ENCODE data around the gene OAF. TPM values are rescaled to one million over a fixed set of nuclear protein-coding genes. Genes with fewer than 3 reads are reported as not detected.

OAF gene
- total RNA-seq: 1 to 10 TPM in 1 of 2 experiments, under 1 TPM in 1; 0.90 to 1.2 TPM

DNA sequence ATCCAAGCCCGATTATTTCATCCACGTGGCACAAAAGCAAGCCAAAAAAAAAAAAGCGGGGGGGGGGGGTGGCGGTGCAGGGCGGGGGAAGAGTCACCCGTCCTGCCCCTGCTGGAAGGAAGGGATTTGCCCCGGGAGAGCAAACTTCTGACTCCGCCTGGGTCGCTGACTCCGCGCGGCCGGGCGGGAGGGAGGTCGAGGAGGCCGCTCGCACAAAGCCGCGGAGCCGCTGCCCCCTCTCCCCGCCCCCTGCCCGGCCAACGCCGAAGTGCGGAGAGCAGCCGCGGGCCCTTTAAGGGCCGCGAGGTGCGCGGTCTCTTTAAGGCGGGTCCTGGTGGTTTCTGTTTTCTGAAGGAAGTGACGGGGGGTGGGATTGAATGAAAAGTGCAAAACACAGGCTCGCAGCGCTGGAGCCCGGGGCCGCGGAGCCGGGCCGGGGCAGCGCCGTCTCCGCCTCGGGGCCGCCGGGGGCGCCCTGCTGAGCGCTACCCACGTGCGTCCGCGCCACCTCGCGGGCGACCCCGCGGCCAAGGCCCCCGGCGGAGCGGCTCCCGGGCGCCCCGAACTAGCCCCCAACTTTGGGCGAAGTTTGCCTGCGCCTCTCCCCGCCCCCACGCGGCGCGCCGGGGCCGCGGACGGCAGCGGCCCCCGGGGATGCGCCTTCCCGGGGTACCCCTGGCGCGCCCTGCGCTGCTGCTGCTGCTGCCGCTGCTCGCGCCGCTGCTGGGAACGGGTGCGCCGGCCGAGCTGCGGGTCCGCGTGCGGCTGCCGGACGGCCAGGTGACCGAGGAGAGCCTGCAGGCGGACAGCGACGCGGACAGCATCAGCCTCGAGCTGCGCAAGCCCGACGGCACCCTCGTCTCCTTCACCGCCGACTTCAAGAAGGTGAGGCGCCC lies at the start of gene OAF:
OAF (plus strand) TSS at position 407 of the 896 bp plus-strand sequence; CDS start at position 655, 248 bp downstream.
- Mint-ChIP-seq H3K4me1 (ENCODE audit: low read depth) (peaks cover 11% of the 10 kb centered on the region), H3K36me3 (no peaks in the 10 kb centered on the region), H3K27ac (no peak within 1 kb of the TSS), H3K9me3 (no peaks in the 10 kb centered on the region), H3K27me3 (peaks cover 28% of the 10 kb centered on the region), H3K4me3 (peak within 1 kb of the TSS; percentile 72)
- peak; percentile 56 for DNase-seq
- ChIA-PET POLR2A (no interaction called here), CTCF (no interaction called here)
- intact Hi-C loops (cut with micrococcal nuclease): loop anchor here (1.0 kb wide), 1 partner anchor 42 kb away; no protein-coding TSS in a partner anchor

GRCh38 chr11:120167659-120168058 lies 43.2 kb upstream of the OAF start:
- Mint-ChIP-seq H3K27me3 (peaks cover 62% of the 10 kb centered on the region), H3K9me3 (no peaks in the 10 kb centered on the region), H3K4me3 (no peak overlapping the region), H3K4me1 (ENCODE audit: low read depth) (peaks cover 7% of the 10 kb centered on the region), H3K27ac (no peak overlapping the region), H3K36me3 (no peaks in the 10 kb centered on the region)
- DNase-seq: no peak
- POLR2A ChIA-PET: no interaction called here
- CTCF ChIA-PET: interaction anchor here (1.5 to 8.6 kb wide), 2 partner anchors 10 to 134 kb away, joined by 11 to 66 read pairs; no protein-coding TSS in a partner anchor
- intact Hi-C loops (cut with micrococcal nuclease): no loop called here

DNA sequence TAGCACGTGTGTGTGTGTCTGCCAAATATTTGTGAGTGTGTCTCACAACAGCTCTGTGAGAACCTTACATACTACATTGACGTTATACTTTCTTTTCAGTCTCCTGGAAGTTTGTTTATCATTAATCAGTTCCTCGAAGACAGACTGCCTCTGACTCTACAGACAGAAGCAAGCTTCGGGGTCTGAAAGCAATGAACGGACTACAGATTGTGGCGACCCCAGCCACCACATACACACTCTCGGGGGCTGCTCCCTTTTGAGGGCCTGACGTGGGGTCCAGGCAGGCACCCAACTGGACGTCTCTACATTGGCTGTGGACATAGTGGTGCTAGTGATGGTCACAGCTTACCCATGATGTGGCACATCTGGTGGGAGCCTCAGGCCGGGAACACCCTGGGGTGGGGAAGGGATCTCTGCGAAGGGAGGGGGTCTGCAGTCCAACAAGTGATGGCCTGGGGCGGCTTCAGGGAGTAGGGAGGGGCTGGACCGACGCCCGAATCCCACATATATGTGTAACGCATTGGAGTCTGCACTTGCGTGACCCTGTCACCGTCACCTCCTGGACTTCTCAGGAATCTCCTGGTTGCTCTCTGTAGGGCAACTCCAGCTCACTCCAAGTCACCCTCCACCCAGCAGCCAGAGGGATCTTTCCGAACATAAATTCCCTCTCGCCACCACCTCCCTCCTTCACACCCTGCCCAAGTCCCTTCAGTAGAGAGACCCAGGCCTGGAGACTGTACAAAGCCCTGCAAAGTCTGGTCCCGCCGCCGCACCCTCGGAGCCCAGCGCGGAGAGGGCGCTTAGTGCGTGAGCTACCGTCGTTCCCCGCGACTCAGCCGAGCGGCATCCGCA lies 42.5 kb upstream of the OAF start:
- Mint-ChIP-seq H3K9me3 (no peaks in the 10 kb centered on the region), H3K27ac (no peak overlapping the region), H3K27me3 (peaks cover 66% of the 10 kb centered on the region), H3K4me3 (peak overlapping the region; percentile 56), H3K36me3 (no peaks in the 10 kb centered on the region), H3K4me1 (ENCODE audit: low read depth) (peaks cover 7% of the 10 kb centered on the region)
- DNase-seq: no peak
- CTCF ChIA-PET: interaction anchor here (0.7 to 8.6 kb wide), 10 partner anchors 8 to 133 kb away, joined by 3 to 66 read pairs (median 4); no protein-coding TSS in a partner anchor
- POLR2A ChIA-PET: no interaction called here
- intact Hi-C loops (cut with micrococcal nuclease): no loop called here

DNA sequence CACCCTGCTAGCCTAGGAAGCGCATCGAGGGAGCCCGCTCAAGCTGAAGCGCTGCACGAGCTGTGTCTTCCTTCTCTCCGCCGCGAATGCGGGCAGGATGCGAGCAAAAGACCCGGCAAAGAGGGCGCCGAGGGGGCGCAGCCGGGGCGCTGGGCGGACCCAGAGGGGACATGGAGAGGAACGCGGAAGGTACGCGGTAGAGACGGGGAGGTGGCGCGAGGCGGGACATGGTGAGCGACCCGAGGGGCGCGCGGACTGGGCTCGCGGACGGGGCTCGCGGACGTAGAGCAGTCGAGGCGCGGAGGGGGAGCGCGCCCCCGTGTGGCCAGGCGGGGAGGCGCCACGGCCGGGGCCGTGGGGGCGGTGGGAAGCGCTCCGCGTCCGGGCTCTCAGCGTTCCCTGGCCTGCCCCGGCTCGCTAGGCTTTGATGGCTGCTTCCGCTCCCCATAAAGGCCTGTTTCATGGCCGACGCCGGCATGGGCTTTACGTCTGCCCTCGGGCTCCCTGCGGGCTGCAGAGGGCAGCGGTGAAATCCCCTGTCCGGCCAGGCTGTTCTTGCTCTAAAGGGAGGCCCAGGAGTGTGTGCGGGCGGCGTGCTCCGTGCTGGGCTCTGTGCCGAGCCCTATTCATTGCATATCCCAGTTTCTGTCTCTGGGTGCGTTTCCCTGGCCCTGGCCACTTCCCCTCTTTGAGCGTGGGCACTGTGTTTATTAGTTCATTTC lies 41.7 kb upstream of the OAF start:
- intact Hi-C loops (cut with micrococcal nuclease): loop anchor here (1.0 kb wide), 1 partner anchor 41 kb away; no protein-coding TSS in a partner anchor
- ChIA-PET POLR2A (no interaction called here), CTCF (interaction anchor here (0.7 to 8.6 kb wide), 13 partner anchors 8 to 132 kb away, joined by 3 to 66 read pairs (median 4); no protein-coding TSS in a partner anchor)
- DNase-seq: peak; percentile 68
- Mint-ChIP-seq H3K27ac (no peak overlapping the region), H3K4me3 (peak overlapping the region; percentile 56), H3K9me3 (no peaks in the 10 kb centered on the region), H3K4me1 (ENCODE audit: low read depth) (peaks cover 7% of the 10 kb centered on the region), H3K36me3 (no peaks in the 10 kb centered on the region), H3K27me3 (peaks cover 66% of the 10 kb centered on the region)

- POLR2A ChIA-PET: no interaction called here
- intact Hi-C loops (cut with micrococcal nuclease): loop anchor here (1.0 kb wide), 1 partner anchor 40 kb away; no protein-coding TSS in a partner anchor
- H3K9me3 Mint-ChIP-seq: no peaks in the 10 kb centered on the region
- peaks cover 72% of the 10 kb centered on the region for H3K27me3 Mint-ChIP-seq
- peaks cover 7% of the 10 kb centered on the region for H3K4me1 Mint-ChIP-seq (ENCODE audit: low read depth)
- DNase-seq: no peak
- no peaks in the 10 kb centered on the region for H3K36me3 Mint-ChIP-seq
- CTCF ChIA-PET: interaction anchor here (0.9 to 8.6 kb wide), 9 partner anchors 9 to 165 kb away, joined by 3 to 66 read pairs (median 4); no protein-coding TSS in a partner anchor
- no peak overlapping the region for H3K4me3 Mint-ChIP-seq
- no peak overlapping the region for H3K27ac Mint-ChIP-seq
Observed at GRCh38 chr11:120169981-120170698, 40.7 kb upstream of the OAF start.

DNA sequence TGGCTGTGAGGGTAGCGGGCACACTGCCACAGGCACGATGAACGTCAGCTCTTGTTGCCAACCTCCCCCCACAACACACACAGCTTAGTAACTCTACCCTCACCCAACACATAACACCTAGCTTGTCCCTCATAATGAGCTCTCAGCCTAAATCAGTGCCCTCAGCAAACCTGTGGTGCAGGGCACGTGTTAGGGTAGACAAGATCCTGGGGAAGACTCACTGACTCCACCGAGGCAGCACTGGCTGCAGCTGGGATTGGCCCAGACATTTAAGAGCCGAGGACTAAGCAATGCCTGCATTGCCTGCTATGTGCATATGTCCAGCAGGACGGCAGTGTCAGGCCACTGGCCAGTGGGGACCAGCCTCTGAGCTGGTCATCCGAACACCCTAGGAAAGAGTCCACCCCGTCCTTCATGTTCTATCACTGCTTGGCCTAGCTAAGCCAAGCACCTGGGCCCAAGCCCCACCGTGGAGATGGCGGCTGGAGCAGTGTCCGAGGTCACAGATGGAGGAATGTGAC lies 40.0 kb upstream of the OAF start:
- Mint-ChIP-seq H3K27me3 (peaks cover 68% of the 10 kb centered on the region), H3K4me1 (ENCODE audit: low read depth) (peaks cover 7% of the 10 kb centered on the region), H3K27ac (no peak overlapping the region), H3K36me3 (no peaks in the 10 kb centered on the region), H3K9me3 (no peaks in the 10 kb centered on the region), H3K4me3 (no peak overlapping the region)
- POLR2A ChIA-PET: no interaction called here
- no peak for DNase-seq
- CTCF ChIA-PET: interaction anchor here (0.7 to 8.6 kb wide), 11 partner anchors 33 to 165 kb away, joined by 3 to 66 read pairs (median 4); partner anchors contain the start of gene POU2F3
- intact Hi-C loops (cut with micrococcal nuclease): no loop called here

DNA sequence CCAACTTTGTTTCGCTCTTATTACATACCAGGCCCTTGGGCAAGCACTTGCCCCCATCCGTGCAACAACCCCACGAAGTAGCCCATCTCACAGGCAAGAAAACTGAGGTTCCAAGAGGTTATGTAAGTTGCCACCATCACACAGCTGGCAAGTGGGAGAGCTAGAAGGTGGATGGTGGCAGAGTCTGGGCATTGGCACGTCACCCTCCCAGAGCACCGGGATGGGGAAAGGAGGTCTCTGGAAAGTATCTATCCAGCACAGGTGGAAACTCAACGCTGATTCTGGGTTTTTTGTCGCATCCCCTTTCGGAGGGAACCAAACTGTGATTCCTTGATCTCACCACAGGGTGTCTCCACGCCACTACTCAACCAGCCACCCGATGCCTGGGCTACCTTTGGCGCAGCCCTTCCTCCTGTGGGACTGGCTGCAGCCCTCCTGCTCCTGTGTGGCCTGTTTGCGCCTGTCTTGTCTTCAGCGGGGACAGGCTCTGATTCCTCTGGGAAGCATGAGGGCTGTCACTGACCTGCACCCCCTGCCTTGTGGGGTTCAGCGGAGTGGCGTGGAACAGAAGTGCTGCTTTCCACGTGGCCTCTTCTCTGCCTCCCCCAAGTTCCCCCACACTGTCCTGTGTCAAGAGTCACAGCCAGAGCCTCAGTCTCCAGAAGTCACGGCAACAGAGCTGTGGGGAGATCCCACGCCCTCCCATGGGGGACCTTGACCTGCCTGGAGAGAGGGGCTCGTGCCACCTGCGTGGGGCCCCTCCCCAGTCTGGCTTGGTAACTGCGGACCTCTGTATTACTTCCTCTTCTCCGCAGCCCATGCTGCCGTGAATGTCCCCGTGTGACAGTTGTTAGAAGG lies 38.5 kb upstream of the OAF start:
- Mint-ChIP-seq H3K27ac (no peak overlapping the region), H3K4me3 (no peak overlapping the region), H3K36me3 (no peaks in the 10 kb centered on the region), H3K4me1 (ENCODE audit: low read depth) (peaks cover 7% of the 10 kb centered on the region), H3K9me3 (no peaks in the 10 kb centered on the region), H3K27me3 (peaks cover 53% of the 10 kb centered on the region)
- DNase-seq: peak; percentile 63
- ChIA-PET CTCF (interaction anchor here (1.0 to 8.6 kb wide), 6 partner anchors 9 to 129 kb away, joined by 3 to 66 read pairs (median 8); partner anchors contain the start of gene POU2F3), POLR2A (no interaction called here)
- intact Hi-C loops (cut with micrococcal nuclease): loop anchor here (1.0 kb wide), 2 partner anchors 57 to 131 kb away; no protein-coding TSS in a partner anchor

DNA sequence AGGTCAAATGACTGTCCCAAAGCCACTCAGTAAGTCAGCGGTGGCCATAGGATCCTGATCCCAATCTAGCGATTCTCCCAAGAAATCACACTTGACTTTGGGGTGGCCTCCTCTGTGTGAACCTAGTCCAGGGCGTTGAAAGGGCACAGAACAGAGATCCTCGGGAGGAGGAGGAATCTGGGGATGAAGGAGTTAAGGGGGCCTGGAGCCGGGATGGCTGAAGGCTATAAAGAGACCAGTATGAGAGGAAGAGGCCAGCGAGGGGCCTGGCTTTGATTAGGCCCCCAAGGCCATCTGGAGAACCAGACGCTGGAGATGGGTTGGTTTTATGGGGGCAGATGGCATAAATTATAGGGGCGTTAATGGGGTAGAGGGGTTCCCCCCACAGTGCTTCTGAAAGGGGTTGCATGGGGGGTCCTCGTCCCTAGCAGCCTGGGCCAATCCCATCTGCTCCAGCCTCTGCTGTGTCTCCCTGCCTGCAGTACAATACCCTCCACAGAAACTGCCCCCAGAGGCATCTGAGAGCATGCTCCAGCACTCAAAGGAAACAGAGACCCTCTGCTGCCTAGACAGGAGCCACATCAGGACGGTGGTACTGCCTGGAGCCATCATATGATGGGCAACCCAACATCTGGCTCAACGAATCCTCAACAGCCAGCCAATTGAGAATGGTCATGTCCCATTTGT lies 37.7 kb upstream of the OAF start:
- intact Hi-C loops (cut with micrococcal nuclease): no loop called here
- Mint-ChIP-seq H3K4me3 (no peak overlapping the region), H3K4me1 (ENCODE audit: low read depth) (peaks cover 7% of the 10 kb centered on the region), H3K27ac (no peak overlapping the region), H3K27me3 (peaks cover 44% of the 10 kb centered on the region), H3K9me3 (no peaks in the 10 kb centered on the region), H3K36me3 (no peaks in the 10 kb centered on the region)
- ChIA-PET POLR2A (no interaction called here), CTCF (interaction anchor here (1.5 to 8.6 kb wide), 4 partner anchors 10 to 128 kb away, joined by 3 to 66 read pairs (median 20); no protein-coding TSS in a partner anchor)
- DNase-seq: no peak

- Mint-ChIP-seq H3K9me3 (no peaks in the 10 kb centered on the region), H3K27me3 (peaks cover 38% of the 10 kb centered on the region), H3K4me3 (no peak overlapping the region), H3K27ac (no peak overlapping the region), H3K36me3 (no peaks in the 10 kb centered on the region), H3K4me1 (ENCODE audit: low read depth) (peaks cover 4% of the 10 kb centered on the region)
- CTCF ChIA-PET: interaction anchor here (0.7 to 8.6 kb wide), 3 partner anchors 54 to 128 kb away, joined by 3 to 66 read pairs (median 3); no protein-coding TSS in a partner anchor
- POLR2A ChIA-PET: no interaction called here
- intact Hi-C loops (cut with micrococcal nuclease): no loop called here
- no peak for DNase-seq
Observed at GRCh38 chr11:120173807-120174206, 37.0 kb upstream of the OAF start.

- DNase-seq: no peak
- Mint-ChIP-seq H3K9me3 (no peaks in the 10 kb centered on the region), H3K36me3 (no peaks in the 10 kb centered on the region), H3K27ac (no peak overlapping the region), H3K4me1 (ENCODE audit: low read depth) (peaks cover 2% of the 10 kb centered on the region), H3K4me3 (no peak overlapping the region), H3K27me3 (peaks cover 33% of the 10 kb centered on the region)
- POLR2A ChIA-PET: no interaction called here
- CTCF ChIA-PET: interaction anchor here (1.7 to 8.6 kb wide), 2 partner anchors 53 to 127 kb away, joined by 3 to 66 read pairs; no protein-coding TSS in a partner anchor
- intact Hi-C loops (cut with micrococcal nuclease): no loop called here
Observed at GRCh38 chr11:120174866-120175265, 36.0 kb upstream of the OAF start.

All from activated CD4-positive, alpha-beta memory T cell treated with anti-CD3 and anti-CD28 coated beads for 36 hours (primary cell).